Measurements from ENCODE around the gene EXOSC3.

DNA sequence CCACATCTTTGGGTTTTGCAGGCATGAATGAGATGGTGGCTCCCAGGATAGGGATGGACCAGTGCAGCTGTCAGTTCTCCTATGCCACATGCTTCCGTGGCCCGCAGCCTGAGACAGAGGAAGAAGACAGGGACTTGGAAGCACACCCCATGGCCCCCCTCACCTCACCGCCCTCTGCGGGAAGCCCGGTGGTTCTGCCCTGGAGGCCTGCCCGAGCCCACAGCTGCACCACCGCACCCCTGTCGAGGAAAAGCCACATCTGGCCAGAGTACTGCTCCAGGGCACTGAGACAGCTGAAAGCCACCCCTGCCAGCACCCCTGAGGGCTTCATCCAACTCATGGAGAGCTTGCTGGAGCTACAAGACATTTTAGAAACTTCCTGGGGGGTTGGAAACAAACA lies 38.9 kb downstream of the EXOSC3 start:
- TF ChIP-seq, protein P1, sequence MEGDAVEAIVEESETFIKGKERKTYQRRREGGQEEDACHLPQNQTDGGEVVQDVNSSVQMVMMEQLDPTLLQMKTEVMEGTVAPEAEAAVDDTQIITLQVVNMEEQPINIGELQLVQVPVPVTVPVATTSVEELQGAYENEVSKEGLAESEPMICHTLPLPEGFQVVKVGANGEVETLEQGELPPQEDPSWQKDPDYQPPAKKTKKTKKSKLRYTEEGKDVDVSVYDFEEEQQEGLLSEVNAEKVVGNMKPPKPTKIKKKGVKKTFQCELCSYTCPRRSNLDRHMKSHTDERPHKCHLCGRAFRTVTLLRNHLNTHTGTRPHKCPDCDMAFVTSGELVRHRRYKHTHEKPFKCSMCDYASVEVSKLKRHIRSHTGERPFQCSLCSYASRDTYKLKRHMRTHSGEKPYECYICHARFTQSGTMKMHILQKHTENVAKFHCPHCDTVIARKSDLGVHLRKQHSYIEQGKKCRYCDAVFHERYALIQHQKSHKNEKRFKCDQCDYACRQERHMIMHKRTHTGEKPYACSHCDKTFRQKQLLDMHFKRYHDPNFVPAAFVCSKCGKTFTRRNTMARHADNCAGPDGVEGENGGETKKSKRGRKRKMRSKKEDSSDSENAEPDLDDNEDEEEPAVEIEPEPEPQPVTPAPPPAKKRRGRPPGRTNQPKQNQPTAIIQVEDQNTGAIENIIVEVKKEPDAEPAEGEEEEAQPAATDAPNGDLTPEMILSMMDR (IDR thresholded peaks at IDR 0.05): no peak
- no peak for TF ChIP-seq POLR2A (IDR thresholded peaks at IDR 0.05)
- no peak for TF ChIP-seq POLR2AphosphoS5 (IDR thresholded peaks at IDR 0.05)
- no peak for TF ChIP-seq EP300 (IDR thresholded peaks at IDR 0.05)
